Tibial nerve (tissue), 3 donors: ENCODE data around the gene CTNND2.

Source experiments
- POLR2A ChIP-seq, 2 donors: fragments of 450-650 bp; IDR thresholded peaks; one replicate each; pipeline ENCODE4 v1.6.1; 2017; ENCODE audit warnings: antibody characterized with exemption in 2 of 2, mild to moderate bottlenecking in 2 of 2, moderate library complexity in 2 of 2
- TF ChIP-seq, protein P1 (sequence below), 5 experiments: fragments of 200-600 bp in 3 of 5; fragments of 450-650 bp in 2 of 5; sonication (generic) in 3 of 5; IDR thresholded peaks; one replicate each; pipeline ENCODE4 v1.5.1; 2016 to 2019; ENCODE audit warnings: antibody characterized with exemption in 5 of 5, mild to moderate bottlenecking in 3 of 5, moderate library complexity in 2 of 5

DNA sequence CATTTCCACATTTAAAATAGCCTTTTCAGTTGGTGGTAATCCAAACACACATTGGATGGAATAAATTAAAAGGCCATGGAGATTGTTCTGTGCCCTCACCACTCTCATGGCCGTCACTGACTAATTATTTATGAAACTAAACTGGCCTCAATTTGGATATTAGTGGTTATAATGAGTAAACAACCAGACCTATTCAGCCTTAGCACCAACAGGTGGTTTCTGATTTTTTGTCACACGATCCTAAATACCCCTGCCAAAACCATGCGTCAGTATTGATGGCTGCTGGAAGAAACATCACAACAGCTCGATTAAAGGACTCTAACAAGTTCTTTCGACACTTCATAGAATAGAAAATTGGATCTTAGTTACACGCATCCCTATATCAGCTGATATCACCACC is 867.2 kb downstream of the CTNND2 start:
- TF ChIP-seq, protein P1, sequence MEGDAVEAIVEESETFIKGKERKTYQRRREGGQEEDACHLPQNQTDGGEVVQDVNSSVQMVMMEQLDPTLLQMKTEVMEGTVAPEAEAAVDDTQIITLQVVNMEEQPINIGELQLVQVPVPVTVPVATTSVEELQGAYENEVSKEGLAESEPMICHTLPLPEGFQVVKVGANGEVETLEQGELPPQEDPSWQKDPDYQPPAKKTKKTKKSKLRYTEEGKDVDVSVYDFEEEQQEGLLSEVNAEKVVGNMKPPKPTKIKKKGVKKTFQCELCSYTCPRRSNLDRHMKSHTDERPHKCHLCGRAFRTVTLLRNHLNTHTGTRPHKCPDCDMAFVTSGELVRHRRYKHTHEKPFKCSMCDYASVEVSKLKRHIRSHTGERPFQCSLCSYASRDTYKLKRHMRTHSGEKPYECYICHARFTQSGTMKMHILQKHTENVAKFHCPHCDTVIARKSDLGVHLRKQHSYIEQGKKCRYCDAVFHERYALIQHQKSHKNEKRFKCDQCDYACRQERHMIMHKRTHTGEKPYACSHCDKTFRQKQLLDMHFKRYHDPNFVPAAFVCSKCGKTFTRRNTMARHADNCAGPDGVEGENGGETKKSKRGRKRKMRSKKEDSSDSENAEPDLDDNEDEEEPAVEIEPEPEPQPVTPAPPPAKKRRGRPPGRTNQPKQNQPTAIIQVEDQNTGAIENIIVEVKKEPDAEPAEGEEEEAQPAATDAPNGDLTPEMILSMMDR (IDR thresholded peaks at IDR 0.05): no peak
- TF ChIP-seq POLR2A (IDR thresholded peaks at IDR 0.05): no peak
